ENCODE results near the gene CPNE6. TPM values are rescaled to one million over a fixed set of nuclear protein-coding genes. Genes with fewer than 3 reads are reported as not detected.
"Not testable (repeated sequence)": the region's sequence is repeated elsewhere in the genome, so short reads cannot be mapped to it uniquely, and the experiment has no call there.

Gene CPNE6
- total RNA-seq, 1 experiment from 2014 or later = not detected

- intact Hi-C loops (cut with micrococcal nuclease) = loop anchor here (1.0 kb wide), 1 partner anchor 23 kb away; no protein-coding TSS in a partner anchor
- H3K9me2 ChIP-seq (replicated peaks; ENCODE audit: low read length); H3K27ac ChIP-seq (ENCODE audit: low read length); ATAC-seq; H4K20me1 ChIP-seq (ENCODE audit: low read length); H3K9me3 ChIP-seq (ENCODE audit: low read length); DNase-seq; POLR2A ChIA-PET (ENCODE audit: unreplicated experiment); H3F3A ChIP-seq (ENCODE audit: low read length, unreplicated experiment); H3K79me2 ChIP-seq (ENCODE audit: low read length); H3K4me1 ChIP-seq (ENCODE audit: insufficient read depth, low read length); H3K27me3 ChIP-seq (ENCODE audit: low read length); H3K36me3 ChIP-seq (ENCODE audit: low read depth, low read length); CTCF ChIA-PET; BruUV-seq (replicated peaks): not testable (repeated sequence)
- Histone ChIP-seq H3K9ac (ENCODE audit: low read length) (peak overlapping the region; percentile 49; the same call in 1 of the 2 replicates), H3K4me2 (ENCODE audit: low read length) (peak overlapping the region; percentile 90), H3K4me3 (ENCODE audit: low read length) (peak overlapping the region; percentile 71), H2AFZ (ENCODE audit: low read length) (peak overlapping the region; percentile 94; the same call in 1 of the 2 replicates)
- TF ChIP-seq CTCF (conservative IDR thresholded peaks at IDR 0.05; ENCODE audit: low read depth, low read length) = peak; percentile 4; the same call in 1 of the 2 replicates
These were observed 34.3 kb upstream of the CPNE6 start for GRCh38 chr14:24036963-24037657.

GRCh38 chr14:24037658-24038037, 33.7 kb upstream of the CPNE6 start:
- Histone ChIP-seq H3K4me3 (ENCODE audit: low read length) (no peak overlapping the region), H3K27ac (ENCODE audit: low read length) (no peak overlapping the region), H3K9ac (ENCODE audit: low read length) (no peak overlapping the region), H3K36me3 (ENCODE audit: low read depth, low read length) (no peaks in the 10 kb centered on the region), H3K79me2 (ENCODE audit: low read length) (no peaks in the 10 kb centered on the region), H3K4me1 (ENCODE audit: insufficient read depth, low read length) (no peaks in the 10 kb centered on the region), H2AFZ (ENCODE audit: low read length) (no peak overlapping the region), H4K20me1 (ENCODE audit: low read length) (no peaks in the 10 kb centered on the region), H3K9me3 (ENCODE audit: low read length) (no peaks in the 10 kb centered on the region), H3F3A (ENCODE audit: low read length, unreplicated experiment) (no peaks in the 10 kb centered on the region), H3K4me2 (ENCODE audit: low read length) (no peak overlapping the region), H3K27me3 (ENCODE audit: low read length) (no peaks in the 10 kb centered on the region), H3K9me2 (replicated peaks; ENCODE audit: low read length) (no peaks in the 10 kb centered on the region)
- no TSS peak for BruUV-seq (replicated peaks)
- no peak for DNase-seq
- POLR2A ChIA-PET (ENCODE audit: unreplicated experiment) = no interaction called here
- intact Hi-C loops (cut with micrococcal nuclease) = no loop called here
- TF ChIP-seq EZH2 (IDR thresholded peaks at IDR 0.05; ENCODE audit: low read length, unreplicated experiment) = no peak
- no peak for TF ChIP-seq EZH2phosphoT487 (IDR thresholded peaks at IDR 0.05; ENCODE audit: borderline replicate concordance, low read length)
- TF ChIP-seq CTCF (conservative IDR thresholded peaks at IDR 0.05; ENCODE audit: low read depth, low read length) = no peak
- CTCF ChIA-PET = no interaction called here
- no peak for ATAC-seq

- BruUV-seq (replicated peaks) = no TSS peak
- intact Hi-C loops (cut with micrococcal nuclease) = no loop called here
- H3K4me1 ChIP-seq (ENCODE audit: insufficient read depth, low read length) = no peaks in the 10 kb centered on the region
- ATAC-seq = no peak
- H3K27me3 ChIP-seq (ENCODE audit: low read length) = no peaks in the 10 kb centered on the region
- H3K4me2 ChIP-seq (ENCODE audit: low read length) = no peak overlapping the region
- POLR2A ChIA-PET (ENCODE audit: unreplicated experiment) = no interaction called here
- no peak overlapping the region for H3K4me3 ChIP-seq (ENCODE audit: low read length)
- CTCF ChIA-PET = no interaction called here
- H3K36me3 ChIP-seq (ENCODE audit: low read depth, low read length) = no peaks in the 10 kb centered on the region
- DNase-seq = no peak
- H3K9me2 ChIP-seq (replicated peaks; ENCODE audit: low read length) = no peaks in the 10 kb centered on the region
- H3K9ac ChIP-seq (ENCODE audit: low read length) = no peak overlapping the region
- H3F3A ChIP-seq (ENCODE audit: low read length, unreplicated experiment) = no peaks in the 10 kb centered on the region
- TF ChIP-seq CTCF (conservative IDR thresholded peaks at IDR 0.05; ENCODE audit: low read depth, low read length) (no peak), EZH2phosphoT487 (IDR thresholded peaks at IDR 0.05; ENCODE audit: borderline replicate concordance, low read length) (no peak)
- H3K9me3 ChIP-seq (ENCODE audit: low read length) = no peaks in the 10 kb centered on the region
- H3K27ac ChIP-seq (ENCODE audit: low read length) = no peak overlapping the region
- no peaks in the 10 kb centered on the region for H3K79me2 ChIP-seq (ENCODE audit: low read length)
- no peak overlapping the region for H2AFZ ChIP-seq (ENCODE audit: low read length)
- no peaks in the 10 kb centered on the region for H4K20me1 ChIP-seq (ENCODE audit: low read length)
These were observed 32.7 kb upstream of the CPNE6 start for GRCh38 chr14:24038686-24039085.

Measured in PC-3 (cell line).